IMR-90 (cell line): Measurements from ENCODE around the gene MT1A. TPM values are rescaled to one million over a fixed set of nuclear protein-coding genes. Genes with fewer than 3 reads are reported as not detected.

Experiments
- ATAC-seq: fragments of 200-7000 bp; cut with Tn5 transposase; 2 replicates; pipeline ENCODE4 v1.9.1; 2020; ENCODE audit warnings: low read depth, mild to moderate bottlenecking, moderate library complexity
- BruUV-seq: library from RNA; stranded (reverse); fragments of 400-500 nt; replicated peaks from 2 replicates; lab custom pipeline; 2021; lab: Mats Ljungman, UMichigan
- CTCF ChIA-PET: fragments of 300-600 bp; formaldehyde crosslinking; extraction: SDS; loops from one replicate; lab custom pipeline; 2021; ENCODE audit warnings: antibody characterized with exemption; lab: Yijun Ruan, JAX
- POLR2A ChIA-PET: fragments of 300-600 bp; sonication (Branson Sonifier 250); formaldehyde crosslinking; loops from one replicate; lab custom pipeline; 2022; ENCODE audit warnings: antibody characterized with exemption; ENCODE audit not compliant: unreplicated experiment; lab: Charles Lee
- DNase-seq: peaks from one replicate; pipeline ENCODE4 v3.0.0; 2013
- H2AFZ ChIP-seq: replicated peaks from 2 replicates; pipeline ENCODE3; 2013; ENCODE audit warnings: low read length, mild to moderate bottlenecking; ENCODE audit not compliant: poor library complexity
- H2AK5ac ChIP-seq: 2 replicates; pipeline ENCODE4 v1.6.1; 2013; ENCODE audit warnings: low read depth, low read length, inconsistent platforms
- H2AK9ac ChIP-seq: replicated peaks from 2 replicates; pipeline ENCODE3; 2013; ENCODE audit warnings: mild to moderate bottlenecking, low read depth, low read length, moderate library complexity; ENCODE audit not compliant: poor library complexity
- H2BK120ac ChIP-seq: 2 replicates; pipeline ENCODE4 v1.6.1; 2013; ENCODE audit warnings: low read depth, low read length, inconsistent platforms
- H2BK15ac ChIP-seq: 3 replicates; pipeline ENCODE4 v1.6.1; 2013; ENCODE audit warnings: low read depth, low read length, inconsistent platforms
- H2BK20ac ChIP-seq: 2 replicates; pipeline ENCODE4 v1.6.1; 2013; ENCODE audit warnings: low read depth, mild to moderate bottlenecking, inconsistent platforms, low read length, moderate library complexity
- H2BK5ac ChIP-seq: 2 replicates; pipeline ENCODE4 v1.6.1; 2013; ENCODE audit warnings: mild to moderate bottlenecking, low read depth, low read length, inconsistent platforms; ENCODE audit not compliant: poor library complexity, severe bottlenecking
- H3K14ac ChIP-seq: replicated peaks from 2 replicates; pipeline ENCODE4 v1.6.1; 2013; ENCODE audit warnings: low read depth, low read length, inconsistent platforms
- H3K18ac ChIP-seq: 2 replicates; pipeline ENCODE4 v1.6.1; 2013; ENCODE audit warnings: low read depth, low read length, control low read depth
- H3K23ac ChIP-seq: 2 replicates; pipeline ENCODE4 v1.6.1; 2013; ENCODE audit warnings: low read depth, low read length, inconsistent platforms
- H3K27ac ChIP-seq: 2 replicates; pipeline ENCODE4 v1.5.1; 2013; ENCODE audit warnings: mild to moderate bottlenecking, control low read depth, low read length; ENCODE audit not compliant: insufficient read depth
- H3K27me3 ChIP-seq: 2 replicates; pipeline ENCODE4 v1.6.1; 2013; ENCODE audit warnings: low read length; ENCODE audit not compliant: control insufficient read depth, insufficient read depth
- H3K36me3 ChIP-seq: 2 replicates; pipeline ENCODE4 v1.6.1; 2013; ENCODE audit warnings: low read length, mixed read lengths; ENCODE audit not compliant: control insufficient read depth, insufficient read depth
- H3K4ac ChIP-seq: 2 replicates; pipeline ENCODE4 v1.6.1; 2013; ENCODE audit warnings: low read depth, low read length, inconsistent platforms
- H3K4me1 ChIP-seq: 2 replicates; pipeline ENCODE4 v1.6.1; 2013; ENCODE audit warnings: low read length, mixed read lengths; ENCODE audit not compliant: control insufficient read depth, insufficient read depth
- H3K4me2 ChIP-seq: 2 replicates; pipeline ENCODE4 v1.6.1; 2013; ENCODE audit warnings: low read depth, mild to moderate bottlenecking, control low read depth, low read length, moderate library complexity
- H3K4me3 ChIP-seq: 2 replicates; pipeline ENCODE4 v1.5.1; 2013; ENCODE audit warnings: low read depth, mild to moderate bottlenecking, control low read depth, low read length, moderate library complexity; ENCODE audit not compliant: insufficient read depth
- H3K56ac ChIP-seq: 2 replicates; pipeline ENCODE4 v1.6.1; 2013; ENCODE audit warnings: low read length, inconsistent platforms; ENCODE audit not compliant: insufficient read depth; ENCODE audit errors: extremely low read depth
- H3K79me1 ChIP-seq, 2 experiments: 2 replicates each; pipeline ENCODE4 v1.6.1; 2013; ENCODE audit warnings: low read length in 2 of 2, inconsistent platforms in 1 of 2, low read depth in 1 of 2
- H3K9ac ChIP-seq: 2 replicates; pipeline ENCODE4 v1.6.1; 2013; ENCODE audit warnings: low read depth, low read length, control low read depth
- H3K9me1 ChIP-seq: 2 replicates; pipeline ENCODE4 v1.6.1; 2013; ENCODE audit warnings: low read length, inconsistent platforms; ENCODE audit not compliant: insufficient read depth
- H3K9me3 ChIP-seq: 2 replicates; pipeline ENCODE4 v1.6.1; 2013; ENCODE audit warnings: low read length; ENCODE audit not compliant: control insufficient read depth, insufficient read depth
- H4K20me1 ChIP-seq: 2 replicates; pipeline ENCODE4 v1.6.1; 2013; ENCODE audit warnings: low read length, inconsistent platforms; ENCODE audit not compliant: insufficient read depth
- H4K5ac ChIP-seq: 2 replicates; pipeline ENCODE4 v1.6.1; 2013; ENCODE audit warnings: mild to moderate bottlenecking, low read depth, low read length, control low read depth
- H4K8ac ChIP-seq, 2 experiments: 2 replicates each; pipeline ENCODE4 v1.6.1; 2013; ENCODE audit warnings: low read depth in 2 of 2, low read length in 2 of 2, control low read depth in 1 of 2, inconsistent platforms in 1 of 2
- H4K91ac ChIP-seq: 2 replicates; pipeline ENCODE4 v1.6.1; 2013; ENCODE audit warnings: low read depth, low read length, inconsistent platforms; ENCODE audit not compliant: insufficient read depth
- BHLHE40 ChIP-seq: fragments of 150-350 bp; IDR thresholded peaks from 2 replicates; pipeline ENCODE4 v1.6.1; 2016; ENCODE audit warnings: mild to moderate bottlenecking, low read depth, low read length
- CEBPB ChIP-seq: IDR thresholded peaks from 2 replicates; pipeline ENCODE4 v1.6.1; 2012; ENCODE audit warnings: low read depth, low read length, improper control_type of control experiment
- CHD1 ChIP-seq: IDR thresholded peaks from 2 replicates; pipeline ENCODE4 v1.6.1; 2012; ENCODE audit warnings: low read depth, low read length, improper control_type of control experiment
- CTCF ChIP-seq: conservative IDR thresholded peaks from 2 replicates; pipeline ENCODE4 v1.5.1; 2012; ENCODE audit warnings: mild to moderate bottlenecking, low read depth, low read length, improper control_type of control experiment
- ELK1 ChIP-seq: fragments of 150-350 bp; IDR thresholded peaks from 2 replicates; pipeline ENCODE4 v1.6.1; 2016; ENCODE audit warnings: low read depth, mild to moderate bottlenecking, low read length, moderate library complexity, borderline replicate concordance
- FOS ChIP-seq: fragments of 150-350 bp; IDR thresholded peaks from 2 replicates; pipeline ENCODE4 v1.6.1; 2016; ENCODE audit warnings: low read depth, low read length
- MAFK ChIP-seq: IDR thresholded peaks from 2 replicates; pipeline ENCODE4 v1.6.1; 2012; ENCODE audit warnings: low read depth, low read length, improper control_type of control experiment
- MAZ ChIP-seq: IDR thresholded peaks from 2 replicates; pipeline ENCODE4 v1.6.1; 2012; ENCODE audit warnings: low read depth, mild to moderate bottlenecking, low read length, improper control_type of control experiment, moderate library complexity, borderline replicate concordance
- MXI1 ChIP-seq: IDR thresholded peaks from 2 replicates; pipeline ENCODE4 v1.6.1; 2012; ENCODE audit warnings: low read depth, mild to moderate bottlenecking, low read length, moderate library complexity, borderline replicate concordance
- NFE2L2 ChIP-seq: fragments of 150-350 bp; IDR thresholded peaks from 2 replicates; pipeline ENCODE4 v1.6.1; 2016; ENCODE audit warnings: low read depth, mild to moderate bottlenecking, low read length
- POLR2A ChIP-seq: IDR thresholded peaks from 2 replicates; pipeline ENCODE4 v1.6.1; 2012; ENCODE audit warnings: mild to moderate bottlenecking, low read depth, low read length
- RAD21 ChIP-seq: IDR thresholded peaks from 2 replicates; pipeline ENCODE4 v1.6.1; 2012; ENCODE audit warnings: low read length, improper control_type of control experiment
- RCOR1 ChIP-seq: IDR thresholded peaks from 2 replicates; pipeline ENCODE4 v1.6.1; 2012; ENCODE audit warnings: mild to moderate bottlenecking, low read length, improper control_type of control experiment; ENCODE audit not compliant: insufficient replicate concordance
- RFX5 ChIP-seq: IDR thresholded peaks from 2 replicates; pipeline ENCODE4 v1.8.0; 2012; ENCODE audit warnings: low read depth, mild to moderate bottlenecking, low read length, moderate library complexity
- SMC3 ChIP-seq: fragments of 150-350 bp; IDR thresholded peaks from 2 replicates; pipeline ENCODE4 v1.6.1; 2016; ENCODE audit warnings: low read depth, mild to moderate bottlenecking, antibody characterized with exemption, low read length, moderate library complexity
- USF2 ChIP-seq: fragments of 150-350 bp; IDR thresholded peaks from 2 replicates; pipeline ENCODE4 v1.6.1; 2017; ENCODE audit warnings: mild to moderate bottlenecking, antibody characterized with exemption, low read length, low read depth
- WGBS, 2 experiments: methylation state at CpG; one replicate each; pipeline versions ENCODE4 v1.1.5 to v1.1.7; 2013; ENCODE audit warnings: missing lambda C conversion rate in 2 of 2; ENCODE audit not compliant: insufficient read length in 1 of 2; ENCODE audit errors: extremely low coverage in 2 of 2; 5-methylcytosine and 5-hydroxymethylcytosine counted together
- dilution Hi-C: fragments of 300-500 bp; cut with HindIII; formaldehyde crosslinking; loops from one replicate; pipeline ENCODE4 v1.14.3; 2018; ENCODE audit warnings: low sequenced_read_pairs; ENCODE audit not compliant: unreplicated experiment
- in situ Hi-C: fragments of 300-500 bp; cut with MboI; formaldehyde crosslinking; loops from 3 replicates; pipeline ENCODE4 v1.14.3; 2019; ENCODE audit warnings: low sequenced_read_pairs, inconsistent platforms, mixed read lengths
- intact Hi-C: fragments of 100-400 bp; cut with micrococcal nuclease; formaldehyde crosslinking; loops from 2 replicates; pipeline ENCODE4 v1.10.0; 2022
- polyA plus RNA-seq, 3 experiments: library from polyadenylated mRNA; depleted of rRNA; stranded (reverse); fragments of >200 nt; gene quantifications; 2 replicates each; pipeline ENCODE4 v1.2.3, GENCODE V29; 2012; ENCODE audit warnings: low replicate concordance in 1 of 3
- total RNA-seq: library from RNA; depleted of rRNA; stranded (reverse); fragments of >200 nt; gene quantifications from 2 replicates; pipeline ENCODE4 v1.2.3, GENCODE V29; 2012

MT1A gene
- total and polyA plus RNA-seq, 2 of the 4 experiments (the other 2 are of a cell fraction) = 1.6 TPM; not detected in 1

GRCh38 chr16:56631197-56631596 is 7.3 kb upstream of the MT1A start:
- Histone ChIP-seq H3K79me1 (peaks cover 0 to under 1% of the 10 kb centered on the region in 2 experiments; a peak in 1 of 4 replicates), H2AK5ac (no peak overlapping the region), H4K91ac (no peak overlapping the region), H3K4me1 (peaks cover 7% of the 10 kb centered on the region), H3K9ac (no peak overlapping the region), H2AK9ac (no peak overlapping the region), H3K4me2 (no peak overlapping the region), H3K14ac (no peak overlapping the region), H2BK120ac (no peak overlapping the region), H3K23ac (no peak overlapping the region), H3K56ac (no peak overlapping the region), H3K9me3 (peaks cover 2% of the 10 kb centered on the region; the same call in 1 of the 2 replicates), H3K9me1 (no peaks in the 10 kb centered on the region), H4K20me1 (no peaks in the 10 kb centered on the region), H2BK20ac (no peak overlapping the region), H3K4me3 (no peak overlapping the region), H4K5ac (no peak overlapping the region), H3K4ac (no peak overlapping the region), H3K27me3 (peaks cover 50% of the 10 kb centered on the region), H3K18ac (no peak overlapping the region), H2AFZ (no peak overlapping the region), H2BK15ac (no peak overlapping the region), H4K8ac (no peak overlapping the region), H2BK5ac (no peak overlapping the region), H3K36me3 (no peaks in the 10 kb centered on the region), H3K27ac (no peak overlapping the region)
- intact Hi-C loops (no loop called here), in situ Hi-C loops (no loop called here), dilution Hi-C loops (no loop called here)
- ChIA-PET CTCF (no interaction called here), POLR2A (no interaction called here)
- DNase-seq (no peak), ATAC-seq (no peak)
- TF ChIP-seq MXI1 (no peak), SMC3 (no peak), MAZ (no peak), RAD21 (no peak), FOS (no peak), RCOR1 (no peak), CHD1 (no peak), RFX5 (no peak), BHLHE40 (no peak), POLR2A (no peak), USF2 (no peak), MAFK (no peak), CEBPB (no peak), CTCF (no peak), ELK1 (no peak), NFE2L2 (no peak)
- BruUV-seq = no TSS peak
- 91% methylated on average over 4 of the region's 10 CpGs; no CpG with 5 or more reads in 1 of the 2 experiments for WGBS, 2 experiments
